HCT116 (cell line): ENCODE results near the gene TAF4B. TPM values are rescaled to one million over a fixed set of nuclear protein-coding genes. Genes with fewer than 3 reads are reported as not detected.

Experiments
- ATAC-seq: fragments of 200-7000 bp; cut with Tn5 transposase; 2 replicates; pipeline ENCODE4 v1.9.1; 2020; ENCODE audit warnings: mild to moderate bottlenecking, moderate library complexity
- BruUV-seq: library from RNA; stranded (reverse); fragments of 400-500 nt; replicated peaks from 2 replicates; lab custom pipeline; 2021; lab: Mats Ljungman, UMichigan
- CTCF ChIA-PET: fragments of 300-600 bp; sonication (Branson Sonifier 250); formaldehyde crosslinking; loops from one replicate; lab custom pipeline; 2021; ENCODE audit warnings: antibody characterized with exemption; lab: Charles Lee
- POLR2A ChIA-PET: fragments of 300-600, 350-600 bp; sonication (Branson Sonifier 250); formaldehyde crosslinking; loops from one replicate; lab custom pipeline; 2021; ENCODE audit warnings: antibody characterized with exemption; lab: Charles Lee
- RAD21 ChIA-PET, 2 experiments: fragments of 300-600 bp; sonication (Branson Sonifier 250); formaldehyde crosslinking; loops; one replicate each; lab custom pipeline; 2023; ENCODE audit warnings: low total read pairs in 2 of 2; ENCODE audit not compliant: uncharacterized antibody in 2 of 2, unreplicated experiment in 2 of 2, low non-redundant PET in 1 of 2; lab: Charles Lee
- DNase-seq: peaks from one replicate; pipeline ENCODE4 v3.0.0-alpha.2; 2010; ENCODE audit warnings: low read depth, low spot score
- H2AFZ ChIP-seq: fragments of 200-600 bp; shearing (Covaris generic), sonication (generic); 2 replicates; pipeline ENCODE4 v1.6.1; 2017; ENCODE audit warnings: low read depth, mixed run types, mixed read lengths, antibody characterized with exemption, low read length; ENCODE audit not compliant: poor library complexity, severe bottlenecking
- H3K27ac ChIP-seq: 2 replicates; pipeline ENCODE4 v1.5.1; 2012; ENCODE audit warnings: low read depth, low read length
- H3K27me3 ChIP-seq: fragments of 200-600 bp; sonication (generic); 2 replicates; pipeline ENCODE4 v1.6.1; 2016; ENCODE audit warnings: mixed run types, low read length, mixed read lengths; ENCODE audit not compliant: insufficient read depth
- H3K36me3 ChIP-seq, 2 experiments: fragments of 200-500 bp in 1 of 2; fragments of 200-600 bp in 1 of 2; sonication (Bioruptor generic) in 1 of 2; sonication (generic) in 1 of 2; 2 replicates each; pipeline versions ENCODE4 v1.5.1 to v1.6.1; 2014 to 2016; ENCODE audit warnings: low read length in 2 of 2, inconsistent platforms in 1 of 2, mixed read lengths in 1 of 2, mixed run types in 1 of 2; ENCODE audit not compliant: insufficient read depth in 2 of 2, control insufficient read depth in 1 of 2
- H3K4me1 ChIP-seq, 2 experiments: fragments of 200-600 bp in 1 of 2; sonication (generic) in 1 of 2; 2 replicates each; pipeline versions ENCODE4 v1.5.1 to v1.6.1; 2012 to 2017; ENCODE audit warnings: low read length in 2 of 2, inconsistent platforms in 1 of 2, mild to moderate bottlenecking in 1 of 2, mixed read lengths in 1 of 2, mixed run types in 1 of 2, moderate library complexity in 1 of 2; ENCODE audit not compliant: insufficient read depth in 2 of 2, control insufficient read depth in 1 of 2
- H3K4me2 ChIP-seq: fragments of 200-600 bp; sonication (generic); 2 replicates; pipeline ENCODE4 v1.6.1; 2017; ENCODE audit warnings: mixed run types, low read length, mixed read lengths
- H3K4me3 ChIP-seq, 2 experiments: fragments of 200-600 bp in 1 of 2; sonication (generic) in 1 of 2; replicated peaks in 1 of 2; 2 replicates each; pipeline ENCODE4 v1.5.1; 2011 to 2016; ENCODE audit warnings: low read length in 2 of 2, control low read depth in 1 of 2, low read depth in 1 of 2, mild to moderate bottlenecking in 1 of 2, mixed read lengths in 1 of 2, mixed run types in 1 of 2
- H3K79me2 ChIP-seq: fragments of 200-600 bp; sonication (generic); 2 replicates; pipeline ENCODE4 v1.6.1; 2017; ENCODE audit warnings: mild to moderate bottlenecking, mixed run types, low read length, moderate library complexity, mixed read lengths; ENCODE audit not compliant: insufficient read depth
- H3K9ac ChIP-seq: fragments of 200-600 bp; sonication (generic); 2 replicates; pipeline ENCODE4 v1.6.1; 2016; ENCODE audit warnings: low read length, mixed read lengths
- H3K9me2 ChIP-seq: fragments of 200-600 bp; sonication (generic), shearing (Covaris generic); 2 replicates; pipeline ENCODE4 v1.6.1; 2017; ENCODE audit warnings: mixed run types, mild to moderate bottlenecking, moderate library complexity; ENCODE audit not compliant: insufficient read depth
- H3K9me3 ChIP-seq, 2 experiments: fragments of 200-500 bp in 1 of 2; fragments of 200-600 bp in 1 of 2; sonication (Bioruptor generic) in 1 of 2; sonication (generic) in 1 of 2; 2 replicates each; pipeline ENCODE4 v1.6.1; 2014 to 2017; ENCODE audit warnings: low read length in 2 of 2, mixed read lengths in 2 of 2, inconsistent platforms in 1 of 2, low read depth in 1 of 2, mild to moderate bottlenecking in 1 of 2, mixed run types in 1 of 2, moderate library complexity in 1 of 2; ENCODE audit not compliant: control insufficient read depth in 1 of 2, insufficient read depth in 1 of 2
- H4K20me1 ChIP-seq: fragments of 200-600 bp; sonication (generic), shearing (Covaris generic); 2 replicates; pipeline ENCODE4 v1.6.1; 2017; ENCODE audit warnings: mixed run types, mild to moderate bottlenecking, moderate library complexity; ENCODE audit not compliant: insufficient read depth
- FOSL1 ChIP-seq: IDR thresholded peaks from 2 replicates; pipeline ENCODE4 v1.6.1; 2012; ENCODE audit warnings: low read depth
- RAD21 ChIP-seq: IDR thresholded peaks from 2 replicates; pipeline ENCODE4 v1.6.1; 2012; ENCODE audit warnings: low read depth, mild to moderate bottlenecking
- SP1 ChIP-seq: IDR thresholded peaks from 2 replicates; pipeline ENCODE4 v1.6.1; 2012; ENCODE audit warnings: low read depth
- YY1 ChIP-seq: IDR thresholded peaks from 2 replicates; pipeline ENCODE4 v1.6.1; 2011; ENCODE audit warnings: low read length, low read depth, moderate library complexity, mild to moderate bottlenecking; ENCODE audit not compliant: insufficient replicate concordance; ENCODE audit errors: extremely low read depth
- intact Hi-C: fragments of 100-400 bp; cut with micrococcal nuclease; formaldehyde crosslinking; loops from 2 replicates; pipeline ENCODE4 v1.10.0; 2022
- total RNA-seq: library from RNA; stranded (reverse); gene quantifications from one replicate; pipeline ENCODE4 v1.2.1, GENCODE V29; 2021; ENCODE audit not compliant: unreplicated experiment
- TF ChIP-seq, protein P1 (sequence below): IDR thresholded peaks from 2 replicates; pipeline ENCODE4 v1.6.1; 2011; ENCODE audit warnings: mild to moderate bottlenecking, low read length, moderate library complexity; ENCODE audit not compliant: insufficient replicate concordance; ENCODE audit errors: extremely low read depth
- TF ChIP-seq, protein P2 (sequence below): IDR thresholded peaks from 2 replicates; pipeline ENCODE4 v1.6.1; 2012
- TF ChIP-seq, protein P3 (sequence below): IDR thresholded peaks from 2 replicates; pipeline ENCODE4 v1.6.1; 2012

TAF4B gene
- total RNA-seq, 1 experiment from 2014 or later: 17.8 TPM

DNA sequence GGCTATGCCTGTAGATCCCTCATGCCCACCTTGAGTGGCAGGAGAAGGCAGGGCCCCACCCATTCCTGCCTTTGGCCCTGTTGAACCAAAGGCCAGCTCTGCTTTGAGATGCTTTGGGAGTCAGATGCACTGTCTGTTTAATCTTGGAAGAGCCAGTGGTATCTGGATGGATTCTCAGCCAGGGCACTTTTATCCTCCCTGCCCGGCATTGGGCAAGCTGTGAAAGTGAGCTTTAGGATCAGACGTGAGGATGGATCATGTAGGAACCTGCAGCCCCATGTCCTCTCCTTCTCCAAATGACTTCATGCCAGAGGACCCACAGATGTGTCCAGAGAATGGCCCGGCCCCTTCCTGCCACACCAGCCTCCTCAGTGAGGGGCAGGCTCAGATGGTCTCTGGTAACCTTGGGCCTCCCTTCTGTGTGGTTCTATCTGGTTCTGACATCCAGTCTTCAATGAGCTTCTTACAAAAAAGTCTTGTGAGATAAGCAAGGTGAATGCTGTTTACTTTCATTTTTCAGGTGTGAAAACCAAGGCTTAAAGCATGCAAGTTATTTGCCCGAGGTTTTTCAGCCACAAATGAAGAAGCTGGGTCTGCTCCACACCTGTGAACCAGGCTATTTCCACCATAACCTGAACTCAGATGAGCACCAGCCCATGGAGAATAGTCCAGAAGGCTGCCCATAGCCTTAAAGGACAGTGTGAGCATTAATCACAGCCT is 198.3 kb downstream of the TAF4B start:
- H3K79me2 ChIP-seq: no peaks in the 10 kb centered on the region
- BruUV-seq: no TSS peak
- no peak overlapping the region for H3K4me2 ChIP-seq
- no peaks in the 10 kb centered on the region for H3K36me3 ChIP-seq
- H3K9ac ChIP-seq: no peak overlapping the region
- POLR2A ChIA-PET: no interaction called here
- no peaks in the 10 kb centered on the region for H3K27me3 ChIP-seq
- peaks cover 3 to 8% of the 10 kb centered on the region in 2 experiments; a peak in 3 of 4 replicates for H3K4me1 ChIP-seq
- H3K9me2 ChIP-seq: no peaks in the 10 kb centered on the region
- H2AFZ ChIP-seq: no peak overlapping the region
- no peak for DNase-seq
- RAD21 ChIA-PET: no interaction called here
- TF ChIP-seq, protein P1, sequence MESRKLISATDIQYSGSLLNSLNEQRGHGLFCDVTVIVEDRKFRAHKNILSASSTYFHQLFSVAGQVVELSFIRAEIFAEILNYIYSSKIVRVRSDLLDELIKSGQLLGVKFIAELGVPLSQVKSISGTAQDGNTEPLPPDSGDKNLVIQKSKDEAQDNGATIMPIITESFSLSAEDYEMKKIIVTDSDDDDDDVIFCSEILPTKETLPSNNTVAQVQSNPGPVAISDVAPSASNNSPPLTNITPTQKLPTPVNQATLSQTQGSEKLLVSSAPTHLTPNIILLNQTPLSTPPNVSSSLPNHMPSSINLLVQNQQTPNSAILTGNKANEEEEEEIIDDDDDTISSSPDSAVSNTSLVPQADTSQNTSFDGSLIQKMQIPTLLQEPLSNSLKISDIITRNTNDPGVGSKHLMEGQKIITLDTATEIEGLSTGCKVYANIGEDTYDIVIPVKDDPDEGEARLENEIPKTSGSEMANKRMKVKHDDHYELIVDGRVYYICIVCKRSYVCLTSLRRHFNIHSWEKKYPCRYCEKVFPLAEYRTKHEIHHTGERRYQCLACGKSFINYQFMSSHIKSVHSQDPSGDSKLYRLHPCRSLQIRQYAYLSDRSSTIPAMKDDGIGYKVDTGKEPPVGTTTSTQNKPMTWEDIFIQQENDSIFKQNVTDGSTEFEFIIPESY: no peak
- TF ChIP-seq, all 23 proteins: peak for 0
- no peak overlapping the region for H3K4me3 ChIP-seq
- no peaks in the 10 kb centered on the region for H3K9me3 ChIP-seq
- H3K27ac ChIP-seq: no peak overlapping the region
- CTCF ChIA-PET: no interaction called here
- H4K20me1 ChIP-seq: no peaks in the 10 kb centered on the region
- intact Hi-C loops: loop anchor here (5.0 kb wide), 1 partner anchor 123 kb away; the partner anchor contains the start of gene KCTD1
- ATAC-seq: no peak

DNA sequence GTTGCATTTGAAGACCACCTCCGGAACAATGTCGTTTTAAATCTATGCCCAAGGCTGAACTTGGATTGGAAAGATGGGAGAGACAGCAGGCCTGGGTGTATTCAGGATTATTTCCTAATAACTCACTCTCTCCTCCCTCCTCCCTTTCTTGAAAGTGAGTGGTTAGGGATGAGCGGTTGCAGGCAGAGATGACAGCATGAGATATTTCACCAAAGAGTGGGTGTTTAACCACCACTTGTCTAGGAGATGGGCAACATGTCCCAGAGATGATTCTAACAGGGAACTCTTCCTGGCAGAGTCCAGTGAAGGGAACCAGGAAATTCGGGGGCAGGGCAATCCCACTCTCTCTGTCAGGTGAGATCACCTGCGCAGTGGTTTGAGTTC is 198.9 kb downstream of the TAF4B start:
- Histone ChIP-seq H3K9ac (no peak overlapping the region), H4K20me1 (no peaks in the 10 kb centered on the region), H3K9me3 (no peaks in the 10 kb centered on the region), H3K4me2 (no peak overlapping the region), H3K27ac (no peak overlapping the region), H3K27me3 (no peaks in the 10 kb centered on the region), H3K9me2 (no peaks in the 10 kb centered on the region), H3K4me3 (no peak overlapping the region), H3K79me2 (no peaks in the 10 kb centered on the region), H3K4me1 (peaks cover 7 to 13% of the 10 kb centered on the region in 2 experiments; a peak in 3 of 4 replicates), H2AFZ (no peak overlapping the region), H3K36me3 (no peaks in the 10 kb centered on the region)
- ChIA-PET CTCF (no interaction called here), POLR2A (no interaction called here), RAD21 (no interaction called here)
- DNase-seq (no peak), ATAC-seq (no peak)
- no TSS peak for BruUV-seq
- intact Hi-C loops: loop anchor here (5.0 kb wide), 1 partner anchor 122 kb away; the partner anchor contains the start of gene KCTD1
- TF ChIP-seq FOSL1 (no peak), YY1 (no peak), SP1 (no peak), RAD21 (no peak)
- TF ChIP-seq, protein P2, sequence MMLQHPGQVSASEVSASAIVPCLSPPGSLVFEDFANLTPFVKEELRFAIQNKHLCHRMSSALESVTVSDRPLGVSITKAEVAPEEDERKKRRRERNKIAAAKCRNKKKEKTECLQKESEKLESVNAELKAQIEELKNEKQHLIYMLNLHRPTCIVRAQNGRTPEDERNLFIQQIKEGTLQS: no peak
- TF ChIP-seq, protein P3, sequence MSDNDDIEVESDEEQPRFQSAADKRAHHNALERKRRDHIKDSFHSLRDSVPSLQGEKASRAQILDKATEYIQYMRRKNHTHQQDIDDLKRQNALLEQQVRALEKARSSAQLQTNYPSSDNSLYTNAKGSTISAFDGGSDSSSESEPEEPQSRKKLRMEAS: no peak
